Measurements from ENCODE around the gene SLC7A8.

Gene SLC7A8

GRCh38 chr14:23078692-23079116 lies 104.8 kb downstream of the SLC7A8 start:
- peaks cover 35% of the 10 kb centered on the region for H3K4me1 ChIP-seq (ENCODE audit: control insufficient read depth, insufficient read depth, low read length, poor library complexity, severe bottlenecking)
- peak overlapping the region; percentile 52 for H3K27ac ChIP-seq (ENCODE audit: low read depth, low read length, severe bottlenecking)
- H3K9me3 ChIP-seq (ENCODE audit: control insufficient read depth, low read length): no peaks in the 10 kb centered on the region
- H3K36me3 ChIP-seq (ENCODE audit: control insufficient read depth, insufficient read depth, low read length): peaks cover 94% of the 10 kb centered on the region
- 20 to 38% methylated on average over 1 to 2 of the region's 2 CpGs for WGBS, 2 experiments (ENCODE audit: insufficient coverage in 2 of 2)
- no peak overlapping the region for H3K4me3 ChIP-seq (ENCODE audit: extremely low read depth, insufficient read depth, low read length, poor library complexity, severe bottlenecking)

GRCh38 chr14:23077962-23078361 lies 105.5 kb downstream of the SLC7A8 start:
- H3K36me3 ChIP-seq (ENCODE audit: control insufficient read depth, insufficient read depth, low read length): peaks cover 94% of the 10 kb centered on the region
- H3K27ac ChIP-seq (ENCODE audit: low read depth, low read length, severe bottlenecking): peak overlapping the region; percentile 52
- H3K4me1 ChIP-seq (ENCODE audit: control insufficient read depth, insufficient read depth, low read length, poor library complexity, severe bottlenecking): peaks cover 37% of the 10 kb centered on the region
- H3K9me3 ChIP-seq (ENCODE audit: control insufficient read depth, low read length): no peaks in the 10 kb centered on the region
- no peak overlapping the region for H3K4me3 ChIP-seq (ENCODE audit: extremely low read depth, insufficient read depth, low read length, poor library complexity, severe bottlenecking)
- WGBS, 2 experiments (ENCODE audit: insufficient coverage in 2 of 2): 90 to 92% methylated on average over 4 to 5 of the region's 5 CpGs

- no peak overlapping the region for H3K27ac ChIP-seq (ENCODE audit: low read depth, low read length, severe bottlenecking)
- H3K4me3 ChIP-seq (ENCODE audit: extremely low read depth, insufficient read depth, low read length, poor library complexity, severe bottlenecking): no peak overlapping the region
- peaks cover 90% of the 10 kb centered on the region for H3K36me3 ChIP-seq (ENCODE audit: control insufficient read depth, insufficient read depth, low read length)
- 86 to 100% methylated on average over 1 to 2 of the region's 5 CpGs for WGBS, 2 experiments (ENCODE audit: insufficient coverage in 2 of 2)
- peaks cover 43% of the 10 kb centered on the region for H3K4me1 ChIP-seq (ENCODE audit: control insufficient read depth, insufficient read depth, low read length, poor library complexity, severe bottlenecking)
- H3K9me3 ChIP-seq (ENCODE audit: control insufficient read depth, low read length): no peaks in the 10 kb centered on the region
Observed at GRCh38 chr14:23076785-23077408, 106.6 kb downstream of the SLC7A8 start.

Data from mesodermal cell (in vitro differentiated cells).